ENCODE results near the gene PXYLP1. TPM values are rescaled to one million over a fixed set of nuclear protein-coding genes. Genes with fewer than 3 reads are reported as not detected.
A peak's percentile ranks its signal among the peaks of the same experiment; 100 is the strongest.

PXYLP1 gene
- total RNA-seq, 1 experiment from 2014 or later: 7.8 TPM

DNA sequence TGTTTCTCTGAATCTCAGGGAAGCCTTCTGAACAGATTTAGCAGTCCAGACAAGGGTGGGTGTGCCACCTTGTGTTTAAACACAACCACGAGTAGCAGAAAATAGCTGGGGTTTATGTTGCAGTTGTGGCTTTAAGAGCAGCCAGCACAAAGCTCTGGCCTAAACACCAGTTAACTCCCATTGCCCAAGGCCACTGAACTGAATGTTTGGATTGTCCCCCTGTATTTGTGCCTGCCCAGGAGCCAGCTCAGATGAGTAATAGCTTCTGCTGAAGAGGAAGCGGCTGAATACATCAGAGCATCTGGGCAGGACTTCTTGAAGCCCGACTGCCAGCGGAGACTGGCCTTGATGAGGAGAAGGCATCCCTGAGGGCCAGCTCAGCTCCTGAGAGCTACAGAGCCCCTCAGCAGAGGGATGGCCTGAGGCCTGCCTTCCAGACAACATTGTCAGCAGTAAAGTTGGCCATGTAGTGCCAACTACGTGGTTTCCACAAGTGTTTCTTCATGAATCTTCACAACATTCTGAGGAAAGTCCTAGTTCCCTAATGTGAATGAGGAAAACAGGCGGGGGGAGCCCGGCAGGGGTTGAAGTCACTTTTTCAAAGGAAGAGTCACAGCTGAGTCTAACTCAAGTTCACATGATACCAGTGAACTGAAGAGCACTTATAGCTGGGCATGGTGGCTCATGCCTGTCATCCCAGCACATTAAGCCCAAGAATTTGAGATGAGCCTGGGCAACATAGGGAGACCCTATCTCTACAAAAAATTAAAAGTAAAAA lies 70.9 kb downstream of the PXYLP1 start:
- ChIA-PET POLR2A (ENCODE audit: unreplicated experiment) (interaction anchor here (0.6 to 0.7 kb wide), 3 partner anchors 9 to 1671 kb away, joined by 3 to 6 read pairs (median 5); no protein-coding TSS in a partner anchor), CTCF (interaction anchor here (0.5 to 2.2 kb wide), 6 partner anchors 20 to 386 kb away, joined by 3 to 23 read pairs (median 4); partner anchors contain the start of gene PXYLP1)
- no peaks in the 10 kb centered on the region for H3K9me3 ChIP-seq (ENCODE audit: insufficient read depth, low read depth)
- TF ChIP-seq EZH2 (IDR thresholded peaks at IDR 0.05; ENCODE audit: low read depth): no peak
- TF ChIP-seq, protein P1, sequence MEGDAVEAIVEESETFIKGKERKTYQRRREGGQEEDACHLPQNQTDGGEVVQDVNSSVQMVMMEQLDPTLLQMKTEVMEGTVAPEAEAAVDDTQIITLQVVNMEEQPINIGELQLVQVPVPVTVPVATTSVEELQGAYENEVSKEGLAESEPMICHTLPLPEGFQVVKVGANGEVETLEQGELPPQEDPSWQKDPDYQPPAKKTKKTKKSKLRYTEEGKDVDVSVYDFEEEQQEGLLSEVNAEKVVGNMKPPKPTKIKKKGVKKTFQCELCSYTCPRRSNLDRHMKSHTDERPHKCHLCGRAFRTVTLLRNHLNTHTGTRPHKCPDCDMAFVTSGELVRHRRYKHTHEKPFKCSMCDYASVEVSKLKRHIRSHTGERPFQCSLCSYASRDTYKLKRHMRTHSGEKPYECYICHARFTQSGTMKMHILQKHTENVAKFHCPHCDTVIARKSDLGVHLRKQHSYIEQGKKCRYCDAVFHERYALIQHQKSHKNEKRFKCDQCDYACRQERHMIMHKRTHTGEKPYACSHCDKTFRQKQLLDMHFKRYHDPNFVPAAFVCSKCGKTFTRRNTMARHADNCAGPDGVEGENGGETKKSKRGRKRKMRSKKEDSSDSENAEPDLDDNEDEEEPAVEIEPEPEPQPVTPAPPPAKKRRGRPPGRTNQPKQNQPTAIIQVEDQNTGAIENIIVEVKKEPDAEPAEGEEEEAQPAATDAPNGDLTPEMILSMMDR (conservative IDR thresholded peaks at IDR 0.05): peak; percentile 28; the same call in 1 of the 2 replicates
- H3K4me3 ChIP-seq: no peak overlapping the region
- H3K9me2 ChIP-seq (ENCODE audit: insufficient read depth): no peaks in the 10 kb centered on the region
- intact Hi-C loops (cut with micrococcal nuclease; ENCODE audit: unreplicated experiment): loop anchor here (1.0 to 10.0 kb wide), 5 partner anchors 70 to 298 kb away; no protein-coding TSS in a partner anchor
- H3K4me1 ChIP-seq (replicated peaks; ENCODE audit: insufficient read depth): peaks cover 11% of the 10 kb centered on the region
- no peaks in the 10 kb centered on the region for H3K27me3 ChIP-seq (ENCODE audit: insufficient read depth, low read depth)
- H3F3A ChIP-seq (ENCODE audit: insufficient read depth, low read depth): peaks cover 10% of the 10 kb centered on the region; the same call in 1 of the 2 replicates
- BruUV-seq (replicated peaks): no TSS peak
- no peaks in the 10 kb centered on the region for H3K79me2 ChIP-seq (ENCODE audit: low read depth)
- H3K27ac ChIP-seq: 0 out of 2 replicates have a peak overlapping the region, but pooled peaks have one; percentile 7
- no peak overlapping the region for H3K4me2 ChIP-seq
- DNase-seq: peak; percentile 29 to 71
- H3K36me3 ChIP-seq (ENCODE audit: low read depth): no peaks in the 10 kb centered on the region
- H4K20me1 ChIP-seq (ENCODE audit: insufficient read depth): no peaks in the 10 kb centered on the region
- no peak overlapping the region for H2AFZ ChIP-seq

DNA sequence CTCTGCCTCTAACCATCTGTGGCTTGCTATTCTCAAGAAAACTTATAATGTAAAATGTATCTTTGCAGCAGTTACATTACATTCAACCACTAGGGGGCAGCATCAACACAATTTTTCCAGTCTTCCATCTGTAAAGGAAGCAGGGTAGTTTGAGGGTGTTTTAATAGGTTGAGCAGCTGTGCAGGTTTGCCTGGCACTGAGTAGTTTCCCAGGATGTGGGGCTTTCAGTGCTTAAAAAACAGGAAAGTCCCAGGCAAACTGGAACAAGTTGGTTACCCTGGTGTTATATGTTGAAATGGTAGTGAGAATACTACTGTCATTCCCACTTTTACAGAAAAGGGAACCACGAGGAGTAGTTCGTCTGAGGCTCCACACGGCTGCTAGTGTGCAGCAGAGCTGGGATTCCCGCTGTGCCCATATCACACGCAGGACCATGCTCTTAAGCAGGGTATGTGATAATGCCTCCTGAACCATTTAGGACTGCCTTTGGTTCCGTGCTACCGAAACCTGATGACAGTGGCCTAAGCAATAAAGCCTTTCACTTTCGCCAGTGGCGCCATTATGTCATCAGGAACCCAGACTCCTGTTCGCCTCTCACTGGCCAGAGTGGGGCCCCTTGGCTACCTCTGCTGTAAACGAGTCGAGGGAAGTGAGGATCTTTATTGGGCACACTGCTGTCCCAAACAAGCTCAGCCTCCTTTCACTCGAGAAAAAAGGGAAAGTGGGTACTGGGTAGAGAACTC lies 72.0 kb downstream of the PXYLP1 start:
- Histone ChIP-seq H3K4me2 (no peak overlapping the region), H2AFZ (no peak overlapping the region), H3K36me3 (ENCODE audit: low read depth) (no peaks in the 10 kb centered on the region), H4K20me1 (ENCODE audit: insufficient read depth) (no peaks in the 10 kb centered on the region), H3K27ac (no peak overlapping the region), H3K4me3 (no peak overlapping the region), H3K9me2 (ENCODE audit: insufficient read depth) (no peaks in the 10 kb centered on the region), H3K27me3 (ENCODE audit: insufficient read depth, low read depth) (no peaks in the 10 kb centered on the region), H3K79me2 (ENCODE audit: low read depth) (no peaks in the 10 kb centered on the region), H3K4me1 (replicated peaks; ENCODE audit: insufficient read depth) (peaks cover 11% of the 10 kb centered on the region), H3K9me3 (ENCODE audit: insufficient read depth, low read depth) (no peaks in the 10 kb centered on the region), H3F3A (ENCODE audit: insufficient read depth, low read depth) (peaks cover 10% of the 10 kb centered on the region; the same call in 1 of the 2 replicates)
- TF ChIP-seq, protein P1 (conservative IDR thresholded peaks at IDR 0.05): peak; percentile 93
- TF ChIP-seq EZH2 (IDR thresholded peaks at IDR 0.05; ENCODE audit: low read depth): no peak
- BruUV-seq (replicated peaks): no TSS peak
- ChIA-PET CTCF (interaction anchor here (1.0 to 2.2 kb wide), 3 partner anchors 72 to 151 kb away, joined by 4 to 23 read pairs (median 7); partner anchors contain the start of gene PXYLP1), POLR2A (ENCODE audit: unreplicated experiment) (no interaction called here)
- intact Hi-C loops (cut with micrococcal nuclease; ENCODE audit: unreplicated experiment): loop anchor here (1.0 to 10.0 kb wide), 4 partner anchors 71 to 299 kb away; no protein-coding TSS in a partner anchor
- peak; percentile 56 for DNase-seq

DNA sequence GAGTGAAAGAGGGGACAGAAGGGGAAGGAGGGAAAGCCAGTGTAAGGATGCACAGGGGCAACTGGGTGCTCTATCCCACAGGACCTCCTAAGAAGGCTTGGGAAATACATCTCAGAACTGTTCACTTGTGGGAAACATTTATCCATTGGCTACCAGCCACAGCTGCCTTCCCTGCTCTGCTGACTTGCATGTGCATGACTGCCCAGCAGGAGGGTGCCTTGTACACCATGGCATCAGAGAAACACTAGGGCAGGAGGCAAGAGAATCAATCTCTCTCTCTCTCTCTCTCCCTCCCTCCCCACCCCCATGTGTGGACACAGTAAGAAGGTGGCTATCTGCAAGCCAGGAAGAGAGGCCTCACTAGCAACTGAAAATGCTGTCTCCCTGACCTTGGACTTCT lies 73.8 kb downstream of the PXYLP1 start:
- ChIA-PET CTCF (interaction anchor here (0.6 to 1.1 kb wide), 4 partner anchors 147 to 155 kb away, joined by 3 to 5 read pairs (median 4); no protein-coding TSS in a partner anchor), POLR2A (ENCODE audit: unreplicated experiment) (no interaction called here)
- intact Hi-C loops (cut with micrococcal nuclease; ENCODE audit: unreplicated experiment): loop anchor here (10.0 kb wide), 1 partner anchor 301 kb away; no protein-coding TSS in a partner anchor
- no TSS peak for BruUV-seq (replicated peaks)
- Histone ChIP-seq H3K27me3 (ENCODE audit: insufficient read depth, low read depth) (no peaks in the 10 kb centered on the region), H3F3A (ENCODE audit: insufficient read depth, low read depth) (peaks cover 10% of the 10 kb centered on the region; the same call in 1 of the 2 replicates), H3K4me1 (replicated peaks; ENCODE audit: insufficient read depth) (peaks cover 11% of the 10 kb centered on the region), H2AFZ (no peak overlapping the region), H3K36me3 (ENCODE audit: low read depth) (no peaks in the 10 kb centered on the region), H3K4me2 (no peak overlapping the region), H3K27ac (no peak overlapping the region), H3K9me3 (ENCODE audit: insufficient read depth, low read depth) (no peaks in the 10 kb centered on the region), H3K9me2 (ENCODE audit: insufficient read depth) (no peaks in the 10 kb centered on the region), H4K20me1 (ENCODE audit: insufficient read depth) (no peaks in the 10 kb centered on the region), H3K79me2 (ENCODE audit: low read depth) (no peaks in the 10 kb centered on the region), H3K4me3 (no peak overlapping the region)
- TF ChIP-seq EZH2 (IDR thresholded peaks at IDR 0.05; ENCODE audit: low read depth): no peak
- no peak for DNase-seq
